Panc1 (cell line): ENCODE data around the gene AGBL4.

Experiments used
- POLR2AphosphoS5 ChIP-seq: IDR thresholded peaks from 2 replicates; pipeline ENCODE4 v1.6.1; 2012; ENCODE audit warnings: mild to moderate bottlenecking, low read depth, low read length, moderate library complexity
- SIN3A ChIP-seq: IDR thresholded peaks from 2 replicates; pipeline ENCODE4 v1.6.1; 2012; ENCODE audit warnings: low read depth, mild to moderate bottlenecking, low read length, moderate library complexity, borderline replicate concordance; ENCODE audit not compliant: insufficient read depth
- TF ChIP-seq, protein P1 (sequence below), 2 experiments: IDR thresholded peaks; 2 replicates each; pipeline ENCODE4 v1.6.1; 2011 to 2012; ENCODE audit warnings: low read depth in 2 of 2, control low read depth in 1 of 2, low read length in 1 of 2, mild to moderate bottlenecking in 1 of 2, moderate library complexity in 1 of 2; ENCODE audit not compliant: insufficient read depth in 1 of 2
- TF ChIP-seq, protein P2 (sequence below): fragments of 450-650 bp; IDR thresholded peaks from 2 replicates; pipeline ENCODE4 v1.5.1; 2017; ENCODE audit warnings: mild to moderate bottlenecking

DNA sequence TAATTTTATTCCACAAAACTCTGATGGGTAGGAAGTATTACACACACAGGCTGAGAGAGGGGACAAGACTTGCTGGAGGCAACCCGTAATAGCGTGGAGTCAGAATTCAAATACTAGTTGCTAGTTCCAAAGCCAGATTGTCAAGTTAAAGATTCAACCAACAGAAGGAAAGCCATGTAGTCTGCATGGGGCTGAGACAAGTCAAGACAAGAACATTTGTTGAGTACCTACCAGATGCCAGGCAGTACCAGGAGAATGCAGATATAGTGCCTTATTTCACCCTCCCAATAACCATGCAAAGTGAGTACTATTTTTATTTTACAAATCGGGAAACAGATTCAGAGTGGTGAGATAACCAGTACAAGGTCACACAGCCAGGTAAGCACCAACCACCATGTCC, 1441.3 kb downstream of the AGBL4 start:
- TF ChIP-seq, protein P1, sequence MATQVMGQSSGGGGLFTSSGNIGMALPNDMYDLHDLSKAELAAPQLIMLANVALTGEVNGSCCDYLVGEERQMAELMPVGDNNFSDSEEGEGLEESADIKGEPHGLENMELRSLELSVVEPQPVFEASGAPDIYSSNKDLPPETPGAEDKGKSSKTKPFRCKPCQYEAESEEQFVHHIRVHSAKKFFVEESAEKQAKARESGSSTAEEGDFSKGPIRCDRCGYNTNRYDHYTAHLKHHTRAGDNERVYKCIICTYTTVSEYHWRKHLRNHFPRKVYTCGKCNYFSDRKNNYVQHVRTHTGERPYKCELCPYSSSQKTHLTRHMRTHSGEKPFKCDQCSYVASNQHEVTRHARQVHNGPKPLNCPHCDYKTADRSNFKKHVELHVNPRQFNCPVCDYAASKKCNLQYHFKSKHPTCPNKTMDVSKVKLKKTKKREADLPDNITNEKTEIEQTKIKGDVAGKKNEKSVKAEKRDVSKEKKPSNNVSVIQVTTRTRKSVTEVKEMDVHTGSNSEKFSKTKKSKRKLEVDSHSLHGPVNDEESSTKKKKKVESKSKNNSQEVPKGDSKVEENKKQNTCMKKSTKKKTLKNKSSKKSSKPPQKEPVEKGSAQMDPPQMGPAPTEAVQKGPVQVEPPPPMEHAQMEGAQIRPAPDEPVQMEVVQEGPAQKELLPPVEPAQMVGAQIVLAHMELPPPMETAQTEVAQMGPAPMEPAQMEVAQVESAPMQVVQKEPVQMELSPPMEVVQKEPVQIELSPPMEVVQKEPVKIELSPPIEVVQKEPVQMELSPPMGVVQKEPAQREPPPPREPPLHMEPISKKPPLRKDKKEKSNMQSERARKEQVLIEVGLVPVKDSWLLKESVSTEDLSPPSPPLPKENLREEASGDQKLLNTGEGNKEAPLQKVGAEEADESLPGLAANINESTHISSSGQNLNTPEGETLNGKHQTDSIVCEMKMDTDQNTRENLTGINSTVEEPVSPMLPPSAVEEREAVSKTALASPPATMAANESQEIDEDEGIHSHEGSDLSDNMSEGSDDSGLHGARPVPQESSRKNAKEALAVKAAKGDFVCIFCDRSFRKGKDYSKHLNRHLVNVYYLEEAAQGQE (IDR thresholded peaks at IDR 0.05; ENCODE audit: insufficient read depth in 1 of 2, low read depth in 2 of 2, low read length in 1 of 2), result no peak
- TF ChIP-seq POLR2AphosphoS5, result no peak
- TF ChIP-seq, protein P2, sequence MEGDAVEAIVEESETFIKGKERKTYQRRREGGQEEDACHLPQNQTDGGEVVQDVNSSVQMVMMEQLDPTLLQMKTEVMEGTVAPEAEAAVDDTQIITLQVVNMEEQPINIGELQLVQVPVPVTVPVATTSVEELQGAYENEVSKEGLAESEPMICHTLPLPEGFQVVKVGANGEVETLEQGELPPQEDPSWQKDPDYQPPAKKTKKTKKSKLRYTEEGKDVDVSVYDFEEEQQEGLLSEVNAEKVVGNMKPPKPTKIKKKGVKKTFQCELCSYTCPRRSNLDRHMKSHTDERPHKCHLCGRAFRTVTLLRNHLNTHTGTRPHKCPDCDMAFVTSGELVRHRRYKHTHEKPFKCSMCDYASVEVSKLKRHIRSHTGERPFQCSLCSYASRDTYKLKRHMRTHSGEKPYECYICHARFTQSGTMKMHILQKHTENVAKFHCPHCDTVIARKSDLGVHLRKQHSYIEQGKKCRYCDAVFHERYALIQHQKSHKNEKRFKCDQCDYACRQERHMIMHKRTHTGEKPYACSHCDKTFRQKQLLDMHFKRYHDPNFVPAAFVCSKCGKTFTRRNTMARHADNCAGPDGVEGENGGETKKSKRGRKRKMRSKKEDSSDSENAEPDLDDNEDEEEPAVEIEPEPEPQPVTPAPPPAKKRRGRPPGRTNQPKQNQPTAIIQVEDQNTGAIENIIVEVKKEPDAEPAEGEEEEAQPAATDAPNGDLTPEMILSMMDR, result no peak
- TF ChIP-seq SIN3A, result no peak
